Psoas muscle (tissue), 8 donors: Measurements from ENCODE around the gene PIP4K2C. TPM values are rescaled to one million over a fixed set of nuclear protein-coding genes. Genes with fewer than 3 reads are reported as not detected.

Experiments used
- ATAC-seq, 4 donors: fragments of 200-7000 bp; cut with Tn5 transposase; one replicate each; pipeline ENCODE4 v1.9.1; 2020; ENCODE audit warnings: moderate library complexity in 3 of 4, mild to moderate bottlenecking in 2 of 4
- DNase-seq, 2 donors: peaks; one replicate each; pipeline ENCODE4 v3.0.0-alpha.2; 2020
- H3K27ac ChIP-seq: fragments of 200-600 bp; one replicate; pipeline ENCODE4 v1.8.0; 2022
- H3K27me3 ChIP-seq, 3 donors: fragments of 200-600 bp in 1 of 3; one replicate each; pipeline versions ENCODE4 v1.6.1 to v1.8.0; 2013 to 2022; ENCODE audit warnings: low read length in 2 of 3, mild to moderate bottlenecking in 2 of 3, moderate library complexity in 1 of 3; ENCODE audit not compliant: insufficient read depth in 3 of 3
- H3K36me3 ChIP-seq, 2 donors: fragments of 200-600 bp in 1 of 2; one replicate each; pipeline versions ENCODE4 v1.6.1 to v1.8.0; 2013 to 2022; ENCODE audit warnings: low read depth in 1 of 2, mild to moderate bottlenecking in 1 of 2, moderate library complexity in 1 of 2; ENCODE audit not compliant: insufficient read depth in 1 of 2
- H3K4me1 ChIP-seq: fragments of 200-600 bp; one replicate; pipeline ENCODE4 v1.8.0; 2022
- H3K4me3 ChIP-seq: fragments of 200-600 bp; one replicate; pipeline ENCODE4 v1.8.0; 2022; ENCODE audit warnings: mild to moderate bottlenecking
- H3K9me3 ChIP-seq: fragments of 200-600 bp; one replicate; pipeline ENCODE4 v1.8.0; 2022
- WGBS, 3 donors: extraction: QIAGEN DNeasy Blood & Tissue Kit; methylation state at CpG; one replicate each; pipeline versions ENCODE4 v1.1.6 to v1.1.7; 2013; 5-methylcytosine and 5-hydroxymethylcytosine counted together
- intact Hi-C, 2 donors: fragments of 100-400 bp; cut with DNase I; formaldehyde crosslinking; loops; one replicate each; pipeline versions ENCODE4 v1.11.0 to v1.14.2; 2022
- polyA plus RNA-seq, 3 donors: library from polyadenylated mRNA; stranded (reverse); fragments of 200-250 nt; gene quantifications; one replicate each; pipeline ENCODE4 v1.2.3, GENCODE V29; 2013
- total RNA-seq, 4 donors: library from RNA; stranded (reverse); fragmentation: NEBNext Ultra II Directional in 2 of 4; extraction: Animal tissue kit (Norgen Biotek cat#: 25700) in 2 of 4; gene quantifications; one replicate each; pipeline versions ENCODE4 v1.2.1 to v1.2.4, GENCODE V29; 2021 to 2023
- TF ChIP-seq, protein P1 (sequence below): fragments of 200-600 bp; IDR thresholded peaks from one replicate; pipeline ENCODE4 v1.8.0; 2022; ENCODE audit warnings: antibody characterized with exemption
- donor health status: healthy with polysubstance abuse.
- donor health status: DM: no; HTN: no; CAD: no; lungs with moderate emphysema.
- donor health status: Bipolar disorder and iron deficiency.
- donor health status: healthy.
- donor health status: DM: yes; HTN: yes; CAD: no.
- donor health status: DM: no; HTN: no; CAD: no.
- donor health status: DM: no; HTN: no; CAD: no.
- donor health status: DM: yes; HTN: yes; CAD: no.

Gene PIP4K2C
- total and polyA plus RNA-seq, 7 donors = 7.7 to 16.4 (median 10.1) TPM

DNA sequence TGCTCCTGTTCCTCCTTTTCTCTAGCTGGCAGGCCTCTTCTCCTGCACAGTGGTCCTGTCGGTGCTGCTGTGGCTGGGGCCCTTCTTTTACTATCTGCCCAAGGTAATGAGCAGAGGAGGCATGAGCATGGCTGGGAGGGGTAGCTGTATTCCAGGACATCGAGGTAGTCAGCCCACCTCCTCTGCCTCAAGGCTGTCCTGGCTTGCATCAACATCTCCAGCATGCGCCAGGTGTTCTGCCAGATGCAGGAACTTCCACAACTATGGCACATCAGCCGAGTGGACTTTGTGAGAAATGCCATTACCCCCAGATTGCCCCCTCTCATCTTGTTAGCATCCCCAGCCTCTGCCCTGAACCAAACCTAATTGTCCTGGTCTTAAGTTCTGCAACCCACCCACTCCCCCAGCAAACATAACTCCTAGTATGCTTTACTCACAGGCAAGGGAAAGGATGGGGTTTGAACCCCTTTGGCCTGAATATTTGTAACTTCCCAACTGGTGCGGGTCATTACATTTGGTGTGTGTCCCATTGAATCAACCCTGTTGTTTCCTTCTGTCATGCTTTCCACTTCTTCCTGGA is 32.9 kb downstream of the PIP4K2C start:
- ATAC-seq (no peak), DNase-seq (no peak)
- H3K36me3 ChIP-seq = peaks cover 0 to 22% of the 10 kb centered on the region in 2 donors
- intact Hi-C loops = loop anchor here (5.0 to 10.0 kb wide), 2 partner anchors 159 to 162 kb away; no protein-coding TSS in a partner anchor
- 65 to 70% (median 65%) methylated on average over 5 of the region's 5 CpGs for WGBS, 3 donors
- no peak overlapping the region for H3K4me3 ChIP-seq
- H3K4me1 ChIP-seq = peaks cover 7% of the 10 kb centered on the region
- H3K9me3 ChIP-seq = no peaks in the 10 kb centered on the region
- no peak overlapping the region for H3K27ac ChIP-seq
- TF ChIP-seq, protein P1, sequence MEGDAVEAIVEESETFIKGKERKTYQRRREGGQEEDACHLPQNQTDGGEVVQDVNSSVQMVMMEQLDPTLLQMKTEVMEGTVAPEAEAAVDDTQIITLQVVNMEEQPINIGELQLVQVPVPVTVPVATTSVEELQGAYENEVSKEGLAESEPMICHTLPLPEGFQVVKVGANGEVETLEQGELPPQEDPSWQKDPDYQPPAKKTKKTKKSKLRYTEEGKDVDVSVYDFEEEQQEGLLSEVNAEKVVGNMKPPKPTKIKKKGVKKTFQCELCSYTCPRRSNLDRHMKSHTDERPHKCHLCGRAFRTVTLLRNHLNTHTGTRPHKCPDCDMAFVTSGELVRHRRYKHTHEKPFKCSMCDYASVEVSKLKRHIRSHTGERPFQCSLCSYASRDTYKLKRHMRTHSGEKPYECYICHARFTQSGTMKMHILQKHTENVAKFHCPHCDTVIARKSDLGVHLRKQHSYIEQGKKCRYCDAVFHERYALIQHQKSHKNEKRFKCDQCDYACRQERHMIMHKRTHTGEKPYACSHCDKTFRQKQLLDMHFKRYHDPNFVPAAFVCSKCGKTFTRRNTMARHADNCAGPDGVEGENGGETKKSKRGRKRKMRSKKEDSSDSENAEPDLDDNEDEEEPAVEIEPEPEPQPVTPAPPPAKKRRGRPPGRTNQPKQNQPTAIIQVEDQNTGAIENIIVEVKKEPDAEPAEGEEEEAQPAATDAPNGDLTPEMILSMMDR = no peak
- peaks cover 0 to 59% (median 18%) of the 10 kb centered on the region in 3 donors for H3K27me3 ChIP-seq

DNA sequence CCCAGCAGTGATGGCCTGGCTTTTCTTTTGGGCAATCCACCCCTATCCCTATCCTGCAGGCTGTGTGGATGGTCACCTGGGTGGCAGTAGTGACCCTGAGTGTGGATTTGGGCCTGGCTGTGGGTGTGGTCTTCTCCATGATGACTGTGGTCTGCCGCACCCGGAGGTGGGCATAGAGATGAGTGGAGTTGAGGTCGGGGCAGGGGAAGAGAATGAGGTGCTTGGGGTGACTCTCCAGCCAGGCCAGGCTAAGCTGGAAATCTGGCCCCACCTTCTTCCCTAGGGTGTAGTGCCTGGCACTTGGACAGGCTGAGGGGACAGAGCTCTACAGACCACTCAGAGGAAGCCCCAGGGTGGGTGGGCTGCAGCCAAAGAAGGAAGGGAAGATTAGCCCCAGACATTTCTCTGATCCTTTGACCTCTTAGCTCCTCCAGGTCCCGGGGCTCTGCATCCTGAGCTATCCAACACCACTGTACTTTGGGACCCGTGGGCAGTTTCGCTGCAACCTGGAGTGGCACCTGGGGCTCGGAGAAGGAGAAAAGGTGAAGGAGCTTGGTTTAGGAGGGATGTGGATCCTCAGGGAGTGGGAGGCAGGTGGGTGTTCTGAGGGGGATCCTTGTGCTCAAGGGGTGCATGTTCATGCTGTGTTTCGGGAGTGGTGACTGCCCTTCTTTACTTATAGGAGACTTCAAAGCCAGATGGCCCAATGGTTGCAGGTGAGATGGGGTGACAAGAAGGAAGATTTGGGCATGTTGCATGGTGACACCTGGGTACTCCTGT is 33.6 kb downstream of the PIP4K2C start:
- H3K27me3 ChIP-seq = peaks cover 0 to 59% (median 17%) of the 10 kb centered on the region in 3 donors

DNA sequence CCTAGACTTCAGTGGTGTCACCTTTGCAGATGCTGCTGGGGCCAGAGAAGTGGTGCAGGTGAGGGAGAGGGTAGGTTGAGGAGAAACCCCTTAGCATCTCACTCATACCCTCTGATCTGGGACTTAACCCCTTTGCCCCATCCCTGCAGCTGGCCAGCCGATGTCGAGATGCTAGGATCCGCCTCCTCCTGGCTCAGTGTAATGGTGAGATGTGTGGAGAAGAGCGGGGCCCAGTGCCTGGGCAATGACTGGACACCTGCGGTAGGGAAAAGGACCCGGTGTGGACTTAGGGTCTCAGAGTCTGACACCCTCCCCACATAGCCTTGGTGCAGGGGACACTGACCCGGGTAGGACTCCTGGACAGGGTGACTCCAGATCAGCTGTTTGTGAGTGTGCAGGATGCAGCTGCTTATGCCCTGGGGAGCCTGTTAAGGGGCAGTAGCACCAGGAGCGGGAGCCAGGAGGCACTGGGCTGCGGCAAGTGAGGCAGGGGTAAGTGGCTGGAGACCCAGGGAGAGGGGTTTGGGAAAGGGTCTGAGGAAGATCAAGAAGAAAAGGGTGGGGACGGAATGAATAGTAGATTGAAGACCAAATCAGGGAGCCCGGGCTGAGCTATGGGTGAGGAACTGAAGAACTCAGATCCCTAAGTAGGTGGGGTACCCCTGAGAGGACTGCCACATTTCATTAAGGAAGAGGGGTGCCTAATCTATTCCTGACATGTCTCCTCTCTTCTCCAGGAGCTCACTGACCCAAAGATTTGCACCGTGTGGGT is 34.5 kb downstream of the PIP4K2C start:
- WGBS, 3 donors = 67 to 75% (median 70%) methylated on average over 12 of the region's 12 CpGs
- H3K4me3 ChIP-seq = no peak overlapping the region
- intact Hi-C loops = loop anchor here in 1 of 2 donors (10.0 kb wide), 1 partner anchor 161 kb away; no protein-coding TSS in a partner anchor
- H3K36me3 ChIP-seq = peaks cover 0 to 34% of the 10 kb centered on the region in 2 donors
- DNase-seq = peak in 1 of 2 donors; percentile 44
- ATAC-seq = no peak
- no peak overlapping the region for H3K27ac ChIP-seq
- H3K4me1 ChIP-seq = peaks cover 7% of the 10 kb centered on the region
- H3K9me3 ChIP-seq = no peaks in the 10 kb centered on the region
- peaks cover 0 to 52% (median 12%) of the 10 kb centered on the region in 3 donors for H3K27me3 ChIP-seq
- TF ChIP-seq, protein P1 = no peak

More for the DNA sequence above, 33.6 kb downstream of the PIP4K2C start:
- 65 to 76% (median 75%) methylated on average over 8 of the region's 8 CpGs for WGBS, 3 donors
- TF ChIP-seq, protein P1 = no peak
- no peak for ATAC-seq
- no peaks in the 10 kb centered on the region for H3K9me3 ChIP-seq
- H3K36me3 ChIP-seq = peaks cover 0 to 27% of the 10 kb centered on the region in 2 donors
- H3K4me3 ChIP-seq = no peak overlapping the region
- H3K4me1 ChIP-seq = peaks cover 7% of the 10 kb centered on the region
- H3K27ac ChIP-seq = no peak overlapping the region
- intact Hi-C loops = loop anchor here (5.0 to 10.0 kb wide), 2 partner anchors 160 to 162 kb away; no protein-coding TSS in a partner anchor
- no peak for DNase-seq

DNA sequence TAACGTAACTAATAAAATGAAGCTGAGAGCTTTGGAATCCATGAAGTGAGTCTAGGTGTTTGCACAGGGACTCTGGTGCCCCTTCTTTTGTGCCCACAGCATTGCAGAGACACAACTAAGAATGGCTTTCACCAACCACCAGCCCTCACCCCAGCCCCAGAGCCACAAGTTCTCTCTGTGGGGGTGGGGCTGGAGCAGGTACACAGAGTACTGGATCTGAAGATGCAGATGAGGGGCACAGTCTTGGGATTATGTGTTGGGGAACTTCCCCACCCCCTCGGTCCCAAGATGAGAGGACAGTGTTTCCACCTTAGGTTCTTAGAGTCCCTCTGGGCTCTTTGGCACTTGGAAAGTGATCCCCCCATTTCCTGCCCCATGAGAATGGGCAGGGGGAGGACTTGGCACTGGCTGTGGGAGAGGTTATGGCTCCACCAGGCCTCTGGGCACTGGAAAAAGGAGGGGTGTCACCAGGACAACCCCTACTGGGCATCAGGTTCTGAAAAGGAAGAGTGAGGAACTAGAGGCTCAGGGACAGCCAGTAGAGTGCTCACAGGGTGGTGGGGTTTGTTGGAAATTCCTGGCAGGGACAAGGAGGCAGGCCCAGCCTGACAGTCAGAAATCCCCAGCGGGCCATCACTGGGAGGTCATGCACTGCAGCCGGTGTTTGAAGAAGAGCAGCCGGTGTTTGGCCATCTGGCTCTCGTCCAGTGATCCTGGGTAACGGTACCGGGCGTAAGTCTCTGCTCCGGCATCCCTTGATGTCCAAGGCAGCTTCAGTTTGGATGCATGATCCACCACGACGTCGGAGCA is 35.3 kb downstream of the PIP4K2C start:
- peaks cover 3% of the 10 kb centered on the region for H3K4me1 ChIP-seq
- no peak overlapping the region for H3K4me3 ChIP-seq
- peak in 1 of 2 donors; percentile 55 for DNase-seq
- intact Hi-C loops = loop anchor here in 1 of 2 donors (10.0 kb wide), 1 partner anchor 162 kb away; no protein-coding TSS in a partner anchor
- no peak for ATAC-seq
- WGBS, 3 donors = 40 to 63% (median 52%) methylated on average over 13 of the region's 13 CpGs
- no peaks in the 10 kb centered on the region for H3K9me3 ChIP-seq
- H3K36me3 ChIP-seq = peaks cover 0 to 41% of the 10 kb centered on the region in 2 donors
- TF ChIP-seq, protein P1 = no peak
- peaks cover 0 to 44% (median 7%) of the 10 kb centered on the region in 3 donors for H3K27me3 ChIP-seq
- no peak overlapping the region for H3K27ac ChIP-seq
